Endothelial cell of umbilical vein (primary cell): ENCODE results near the gene CFAP20. TPM values are rescaled to one million over a fixed set of nuclear protein-coding genes. Genes with fewer than 3 reads are reported as not detected.

Experiments used
- BruUV-seq: library from RNA; stranded (reverse); fragments of 400-500 nt; replicated peaks from 2 replicates; lab custom pipeline; 2021; lab: Mats Ljungman, UMichigan
- CTCF ChIA-PET: fragments of 300-600, 350-600 bp; sonication (Branson Sonifier 250); formaldehyde crosslinking; loops from one replicate; lab custom pipeline; 2021; ENCODE audit warnings: antibody characterized with exemption, inconsistent platforms; lab: Charles Lee
- POLR2A ChIA-PET: fragments of 300-600, 350-600 bp; sonication (Branson Sonifier 250); formaldehyde crosslinking; loops from one replicate; lab custom pipeline; 2021; ENCODE audit warnings: antibody characterized with exemption, inconsistent platforms; lab: Charles Lee
- DNase-seq: peaks from one replicate; pipeline ENCODE4 v3.0.0-alpha.2; 2011; ENCODE audit warnings: low read depth, low spot score
- FAIRE-seq: peaks from 2 replicates; lab custom pipeline; 2011; peaks lifted over from hg19 to GRCh38; lab: Jason Lieb, UNC
- H2AFZ ChIP-seq: 2 replicates; pipeline ENCODE4 v1.6.0; 2012; ENCODE audit warnings: low read depth, low read length, control low read depth, inconsistent platforms
- H3K27ac ChIP-seq: 2 replicates; pipeline ENCODE4 v1.5.1; 2011; ENCODE audit warnings: low read depth, mild to moderate bottlenecking, control low read depth, low read length, moderate library complexity; ENCODE audit not compliant: insufficient read depth
- H3K27me3 ChIP-seq, 2 experiments: 2 replicates each; pipeline versions ENCODE4 v1.6.0 to v1.6.1; 2011; ENCODE audit warnings: low read length in 2 of 2, mixed read lengths in 1 of 2; ENCODE audit not compliant: control insufficient read depth in 2 of 2, insufficient read depth in 2 of 2
- H3K36me3 ChIP-seq, 2 experiments: 2 replicates in 1 of 2; 3 replicates in 1 of 2; pipeline ENCODE4 v1.5.1; 2011; ENCODE audit warnings: low read length in 2 of 2, mild to moderate bottlenecking in 1 of 2, moderate library complexity in 1 of 2; ENCODE audit not compliant: control insufficient read depth in 2 of 2, insufficient read depth in 2 of 2; ENCODE audit errors: extremely low read depth in 1 of 2
- H3K4me1 ChIP-seq: 3 replicates; pipeline ENCODE4 v1.5.1; 2011; ENCODE audit warnings: mild to moderate bottlenecking, low read length; ENCODE audit not compliant: control insufficient read depth, insufficient read depth; ENCODE audit errors: extremely low read depth
- H3K4me2 ChIP-seq: 2 replicates; pipeline ENCODE4 v1.6.1; 2011; ENCODE audit warnings: low read length, control low read depth, mixed read lengths; ENCODE audit not compliant: insufficient read depth
- H3K4me3 ChIP-seq, 3 experiments: fragments of 200-600 bp in 1 of 3; sonication (generic), shearing (Covaris generic) in 1 of 3; replicated peaks in 1 of 3; 2 replicates each; pipeline ENCODE4 v1.5.1; 2011 to 2016; ENCODE audit warnings: control low read depth in 3 of 3, low read length in 3 of 3, mild to moderate bottlenecking in 2 of 3, inconsistent platforms in 1 of 3, low read depth in 1 of 3, moderate library complexity in 1 of 3; ENCODE audit not compliant: insufficient read depth in 1 of 3
- H3K79me2 ChIP-seq: 2 replicates; pipeline ENCODE4 v1.6.0; 2012; ENCODE audit warnings: low read length, inconsistent platforms; ENCODE audit not compliant: control insufficient read depth, insufficient read depth
- H3K9ac ChIP-seq: replicated peaks from 2 replicates; pipeline ENCODE3; 2011; ENCODE audit warnings: low read length, control low read depth; ENCODE audit not compliant: insufficient read depth; ENCODE audit errors: extremely low read depth
- H3K9me1 ChIP-seq: replicated peaks from 3 replicates; pipeline ENCODE4 v1.6.0; 2011; ENCODE audit warnings: mild to moderate bottlenecking, low read length; ENCODE audit not compliant: control insufficient read depth, insufficient read depth; ENCODE audit errors: extremely low read depth
- H3K9me3 ChIP-seq: replicated peaks from 2 replicates; pipeline ENCODE4 v1.5.1; 2012; ENCODE audit warnings: low read length, inconsistent platforms; ENCODE audit not compliant: control insufficient read depth, insufficient read depth
- H4K20me1 ChIP-seq: replicated peaks from 2 replicates; pipeline ENCODE3; 2011; ENCODE audit warnings: mild to moderate bottlenecking, low read length; ENCODE audit not compliant: control insufficient read depth, insufficient read depth; ENCODE audit errors: extremely low read depth
- EZH2 ChIP-seq: IDR thresholded peaks from 2 replicates; pipeline ENCODE4 v1.6.1; 2012; ENCODE audit warnings: borderline replicate concordance, low read depth, mild to moderate bottlenecking, moderate library complexity, low read length, inconsistent platforms; ENCODE audit not compliant: severe bottlenecking
- FOS ChIP-seq: IDR thresholded peaks from 2 replicates; pipeline ENCODE4 v1.6.1; 2011; ENCODE audit warnings: mild to moderate bottlenecking, low read length, moderate library complexity, borderline replicate concordance; ENCODE audit not compliant: insufficient read depth
- GATA2 ChIP-seq: IDR thresholded peaks from 2 replicates; pipeline ENCODE4 v1.7.0; 2011; ENCODE audit warnings: low read depth, mild to moderate bottlenecking, moderate library complexity, mixed read lengths, low read length; ENCODE audit not compliant: insufficient read length, insufficient read depth
- JUN ChIP-seq: IDR thresholded peaks from 2 replicates; pipeline ENCODE4 v1.6.1; 2011; ENCODE audit warnings: borderline replicate concordance, low read depth; ENCODE audit not compliant: insufficient read length, insufficient read depth
- MYC ChIP-seq: IDR thresholded peaks from one replicate; pipeline ENCODE4 v1.6.1; 2011; ENCODE audit warnings: mild to moderate bottlenecking, low read depth, low read length
- POLR2A ChIP-seq: IDR thresholded peaks from 2 replicates; pipeline ENCODE4 v1.6.1; 2012; ENCODE audit warnings: low read depth, mild to moderate bottlenecking, control low read depth, low read length
- POLR2AphosphoS5 ChIP-seq: IDR thresholded peaks from 2 replicates; pipeline ENCODE4 v1.6.1; 2012; ENCODE audit warnings: low read depth, mild to moderate bottlenecking, control low read depth, low read length, moderate library complexity; ENCODE audit not compliant: insufficient read depth
- dilution Hi-C: fragments of 300-500 bp; cut with MboI; formaldehyde crosslinking; loops from one replicate; pipeline ENCODE4 v1.15.0; 2019; ENCODE audit warnings: low sequenced_read_pairs; ENCODE audit not compliant: extremely low pct_ligation_motif_present
- intact Hi-C: fragments of 100-400 bp; cut with micrococcal nuclease; formaldehyde crosslinking; loops from one replicate; pipeline ENCODE4 v1.10.0; 2022
- polyA plus RNA-seq, 4 experiments: library from polyadenylated mRNA; depleted of rRNA in 3 of 4; stranded (reverse) in 3 of 4; unstranded in 1 of 4; fragments of >200 nt; gene quantifications; 2 replicates each; pipeline versions ENCODE4 v1.2.1 to v1.2.3, GENCODE V29; 2011 to 2012; ENCODE audit warnings: missing spikeins in 1 of 4
- total RNA-seq: library from RNA; stranded (reverse); gene quantifications from 2 replicates; pipeline ENCODE4 v1.2.3, GENCODE V29; 2021
- TF ChIP-seq, protein P1 (sequence below): IDR thresholded peaks from 2 replicates; pipeline ENCODE4 v1.6.1; 2011; ENCODE audit not compliant: insufficient read depth, insufficient read length
- TF ChIP-seq, protein P2 (sequence below), 2 donors: IDR thresholded peaks; 1 replicate in 1 of 2; 2 replicates in 1 of 2; pipeline ENCODE4 v1.5.1; 2011; ENCODE audit warnings: low read length in 2 of 2, mild to moderate bottlenecking in 2 of 2, moderate library complexity in 2 of 2, control low read depth in 1 of 2, inconsistent platforms in 1 of 2, low read depth in 1 of 2; ENCODE audit not compliant: insufficient read depth in 1 of 2; ENCODE audit errors: extremely low read depth in 1 of 2

Gene CFAP20
- total and polyA plus RNA-seq, 2 donors (not counting 3 experiments of a cell fraction or from before 2014, with no cell fraction given), result 44.7 to 70.9 TPM

DNA sequence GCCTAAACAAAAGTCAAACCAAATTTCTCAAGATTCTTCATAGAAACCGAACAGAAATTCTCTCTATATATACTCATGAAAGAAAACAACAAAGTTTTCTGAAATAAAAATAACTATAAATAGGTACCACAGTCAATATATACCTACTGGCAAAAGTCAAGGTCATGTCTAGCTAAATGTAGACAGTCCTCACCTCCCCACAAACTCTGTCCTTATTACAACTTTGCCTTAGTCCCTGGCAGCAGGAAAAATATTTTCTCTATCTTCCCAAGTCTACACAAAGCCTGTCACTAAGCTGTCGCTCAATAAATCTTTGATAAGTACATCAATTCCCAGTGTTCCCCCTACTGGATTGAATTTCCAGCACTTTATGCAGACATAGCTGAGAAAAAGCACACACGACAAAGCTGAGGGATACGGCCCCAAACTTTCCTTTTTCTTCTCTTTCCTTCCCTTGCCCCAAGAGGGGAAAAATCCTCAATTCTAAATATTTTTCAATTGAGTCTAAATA lies 2.7 kb downstream of the CFAP20 start:
- Histone ChIP-seq H4K20me1 (peaks cover 3% of the 10 kb centered on the region), H3K9me3 (no peaks in the 10 kb centered on the region), H3K27ac (peak overlapping the region; percentile 46), H3K4me3 (peak overlapping the region in 1 of 3 experiments; percentile 72), H2AFZ (no peak overlapping the region), H3K27me3 (no peaks in the 10 kb centered on the region), H3K9ac (peak overlapping the region; percentile 32), H3K9me1 (no peaks in the 10 kb centered on the region), H3K79me2 (peaks cover 51% of the 10 kb centered on the region), H3K4me1 (peaks cover 34% of the 10 kb centered on the region), H3K4me2 (peak overlapping the region; percentile 84), H3K36me3 (no peaks in the 10 kb centered on the region)
- FAIRE-seq, result no peak
- POLR2A ChIA-PET, result no interaction called here
- CTCF ChIA-PET, result interaction anchor here (1.6 to 4.3 kb wide), 4 partner anchors 30 to 107 kb away, joined by 4 to 48 read pairs (median 8); partner anchors contain the start of gene MMP15
- no peak for DNase-seq
- intact Hi-C loops, result loop anchor here (10.0 kb wide), 1 partner anchor 392 kb away; the partner anchor contains the start of gene KATNB1
- no TSS peak for BruUV-seq
- dilution Hi-C loops, result no loop called here
- TF ChIP-seq GATA2 (no peak), MYC (no peak), POLR2AphosphoS5 (no peak), FOS (no peak), EZH2 (no peak), POLR2A (no peak), JUN (no peak)
- TF ChIP-seq, protein P1, sequence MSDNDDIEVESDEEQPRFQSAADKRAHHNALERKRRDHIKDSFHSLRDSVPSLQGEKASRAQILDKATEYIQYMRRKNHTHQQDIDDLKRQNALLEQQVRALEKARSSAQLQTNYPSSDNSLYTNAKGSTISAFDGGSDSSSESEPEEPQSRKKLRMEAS, result no peak
- TF ChIP-seq, protein P2, sequence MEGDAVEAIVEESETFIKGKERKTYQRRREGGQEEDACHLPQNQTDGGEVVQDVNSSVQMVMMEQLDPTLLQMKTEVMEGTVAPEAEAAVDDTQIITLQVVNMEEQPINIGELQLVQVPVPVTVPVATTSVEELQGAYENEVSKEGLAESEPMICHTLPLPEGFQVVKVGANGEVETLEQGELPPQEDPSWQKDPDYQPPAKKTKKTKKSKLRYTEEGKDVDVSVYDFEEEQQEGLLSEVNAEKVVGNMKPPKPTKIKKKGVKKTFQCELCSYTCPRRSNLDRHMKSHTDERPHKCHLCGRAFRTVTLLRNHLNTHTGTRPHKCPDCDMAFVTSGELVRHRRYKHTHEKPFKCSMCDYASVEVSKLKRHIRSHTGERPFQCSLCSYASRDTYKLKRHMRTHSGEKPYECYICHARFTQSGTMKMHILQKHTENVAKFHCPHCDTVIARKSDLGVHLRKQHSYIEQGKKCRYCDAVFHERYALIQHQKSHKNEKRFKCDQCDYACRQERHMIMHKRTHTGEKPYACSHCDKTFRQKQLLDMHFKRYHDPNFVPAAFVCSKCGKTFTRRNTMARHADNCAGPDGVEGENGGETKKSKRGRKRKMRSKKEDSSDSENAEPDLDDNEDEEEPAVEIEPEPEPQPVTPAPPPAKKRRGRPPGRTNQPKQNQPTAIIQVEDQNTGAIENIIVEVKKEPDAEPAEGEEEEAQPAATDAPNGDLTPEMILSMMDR (IDR thresholded peaks at IDR 0.05; ENCODE audit: extremely low read depth in 1 of 2, insufficient read depth in 1 of 2, low read depth in 1 of 2, low read length in 2 of 2), result no peak
